Measurements from ENCODE around the gene GRIK2. TPM values are rescaled to one million over a fixed set of nuclear protein-coding genes. Genes with fewer than 3 reads are reported as not detected.
"Not testable (repeated sequence)": the region's sequence is repeated elsewhere in the genome, so short reads cannot be mapped to it uniquely, and the experiment has no call there.

The GRIK2 gene
- polyA plus RNA-seq, 1 experiment, result 12.8 TPM

GRCh38 chr6:102075539-102075938, 682.0 kb downstream of the GRIK2 start:
- ChIA-PET POLR2A (no interaction called here), CTCF (no interaction called here)
- Histone ChIP-seq H3K27ac (ENCODE audit: low read depth, low read length) (no peak overlapping the region), H3K27me3 (ENCODE audit: control insufficient read depth, insufficient read depth, low read length) (no peaks in the 10 kb centered on the region), H3K9me3 (ENCODE audit: control insufficient read depth, insufficient read depth, low read length) (no peaks in the 10 kb centered on the region), H3K4me3 (ENCODE audit: low read depth, low read length) (no peak overlapping the region)
- no peak for DNase-seq (ENCODE audit: low read depth, low spot score)
- TF ChIP-seq, protein P1, sequence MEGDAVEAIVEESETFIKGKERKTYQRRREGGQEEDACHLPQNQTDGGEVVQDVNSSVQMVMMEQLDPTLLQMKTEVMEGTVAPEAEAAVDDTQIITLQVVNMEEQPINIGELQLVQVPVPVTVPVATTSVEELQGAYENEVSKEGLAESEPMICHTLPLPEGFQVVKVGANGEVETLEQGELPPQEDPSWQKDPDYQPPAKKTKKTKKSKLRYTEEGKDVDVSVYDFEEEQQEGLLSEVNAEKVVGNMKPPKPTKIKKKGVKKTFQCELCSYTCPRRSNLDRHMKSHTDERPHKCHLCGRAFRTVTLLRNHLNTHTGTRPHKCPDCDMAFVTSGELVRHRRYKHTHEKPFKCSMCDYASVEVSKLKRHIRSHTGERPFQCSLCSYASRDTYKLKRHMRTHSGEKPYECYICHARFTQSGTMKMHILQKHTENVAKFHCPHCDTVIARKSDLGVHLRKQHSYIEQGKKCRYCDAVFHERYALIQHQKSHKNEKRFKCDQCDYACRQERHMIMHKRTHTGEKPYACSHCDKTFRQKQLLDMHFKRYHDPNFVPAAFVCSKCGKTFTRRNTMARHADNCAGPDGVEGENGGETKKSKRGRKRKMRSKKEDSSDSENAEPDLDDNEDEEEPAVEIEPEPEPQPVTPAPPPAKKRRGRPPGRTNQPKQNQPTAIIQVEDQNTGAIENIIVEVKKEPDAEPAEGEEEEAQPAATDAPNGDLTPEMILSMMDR (IDR thresholded peaks at IDR 0.05; ENCODE audit: low read depth, low read length), result no peak

GRCh38 chr6:102085257-102085656, 691.7 kb downstream of the GRIK2 start:
- no peak for DNase-seq (ENCODE audit: low read depth, low spot score)
- TF ChIP-seq, protein P1 (IDR thresholded peaks at IDR 0.05; ENCODE audit: low read depth, low read length), result no peak
- POLR2A ChIA-PET, result no interaction called here
- CTCF ChIA-PET, result no interaction called here
- H3K4me3 ChIP-seq (ENCODE audit: low read depth, low read length), result no peak overlapping the region
- H3K9me3 ChIP-seq (ENCODE audit: control insufficient read depth, insufficient read depth, low read length), result peaks cover 2% of the 10 kb centered on the region; the same call in 1 of the 2 replicates
- no peak overlapping the region for H3K27ac ChIP-seq (ENCODE audit: low read depth, low read length)
- H3K27me3 ChIP-seq (ENCODE audit: control insufficient read depth, insufficient read depth, low read length), result no peaks in the 10 kb centered on the region

DNA sequence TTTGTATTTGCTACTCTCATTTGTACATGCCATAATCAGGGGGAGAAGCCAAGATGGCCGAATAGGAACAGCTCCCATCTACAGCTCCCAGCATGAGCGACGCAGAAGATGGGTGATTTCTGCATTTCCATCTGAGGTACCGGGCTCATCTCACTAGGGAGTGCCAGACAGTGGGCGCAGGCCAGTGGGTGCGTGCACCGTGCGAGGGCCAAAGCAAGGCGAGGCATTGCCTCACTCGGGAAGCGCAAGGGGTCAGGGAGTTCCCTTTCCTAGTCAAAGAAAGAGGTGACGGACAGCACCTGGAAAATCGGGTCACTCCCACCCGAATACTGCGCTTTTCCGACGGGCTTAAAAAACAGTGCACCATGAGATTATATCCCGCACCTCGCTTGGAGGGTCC, 694.7 kb downstream of the GRIK2 start:
- H3K27ac ChIP-seq (ENCODE audit: low read depth, low read length); POLR2A ChIA-PET; H3K27me3 ChIP-seq (ENCODE audit: control insufficient read depth, insufficient read depth, low read length); DNase-seq (ENCODE audit: low read depth, low spot score); H3K4me3 ChIP-seq (ENCODE audit: low read depth, low read length); CTCF ChIA-PET; H3K9me3 ChIP-seq (ENCODE audit: control insufficient read depth, insufficient read depth, low read length): not testable (repeated sequence)

GRCh38 chr6:102114402-102114801, 720.9 kb downstream of the GRIK2 start:
- H3K9me3 ChIP-seq (ENCODE audit: control insufficient read depth, insufficient read depth, low read length), result peaks cover 13% of the 10 kb centered on the region
- H3K27me3 ChIP-seq (ENCODE audit: control insufficient read depth, insufficient read depth, low read length), result no peaks in the 10 kb centered on the region
- no peak for DNase-seq (ENCODE audit: low read depth, low spot score)
- H3K27ac ChIP-seq (ENCODE audit: low read depth, low read length), result no peak overlapping the region
- H3K4me3 ChIP-seq (ENCODE audit: low read depth, low read length), result no peak overlapping the region
- TF ChIP-seq, protein P1 (IDR thresholded peaks at IDR 0.05; ENCODE audit: low read depth, low read length), result no peak
- CTCF ChIA-PET, result interaction anchor here (0.9 kb wide), 1 partner anchor 18 kb away, joined by 3 read pairs; no protein-coding TSS in a partner anchor
- POLR2A ChIA-PET, result no interaction called here

GRCh38 chr6:102115911-102116310, 722.4 kb downstream of the GRIK2 start:
- H3K27me3 ChIP-seq (ENCODE audit: control insufficient read depth, insufficient read depth, low read length), result no peaks in the 10 kb centered on the region
- POLR2A ChIA-PET, result no interaction called here
- TF ChIP-seq, protein P1 (IDR thresholded peaks at IDR 0.05; ENCODE audit: low read depth, low read length), result no peak
- no peak overlapping the region for H3K4me3 ChIP-seq (ENCODE audit: low read depth, low read length)
- DNase-seq (ENCODE audit: low read depth, low spot score), result no peak
- CTCF ChIA-PET, result no interaction called here
- no peak overlapping the region for H3K27ac ChIP-seq (ENCODE audit: low read depth, low read length)
- peaks cover 13% of the 10 kb centered on the region for H3K9me3 ChIP-seq (ENCODE audit: control insufficient read depth, insufficient read depth, low read length)

DNA sequence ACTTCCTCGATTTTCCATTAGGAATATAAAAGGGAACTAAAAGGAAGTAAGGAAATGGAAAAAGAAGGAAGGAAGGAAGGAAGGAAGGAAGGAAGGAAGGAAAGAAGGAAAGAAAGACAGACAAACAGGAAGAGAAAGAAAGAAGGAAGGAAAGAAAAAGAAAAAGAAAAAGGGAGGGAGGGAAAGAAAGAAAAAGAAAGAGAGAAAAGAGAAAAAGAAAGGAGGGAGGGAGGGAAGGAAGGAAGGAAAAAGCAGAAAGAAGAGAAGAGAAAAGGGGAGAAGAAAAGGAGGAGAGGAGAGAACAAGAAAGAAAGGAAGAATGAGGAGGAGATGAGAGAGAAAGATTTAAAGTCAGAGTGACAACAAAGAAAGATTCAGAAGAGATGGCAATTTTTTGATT, 724.5 kb downstream of the GRIK2 start:
- CTCF ChIA-PET, result no interaction called here
- POLR2A ChIA-PET, result no interaction called here

More for the DNA sequence above, 724.5 kb downstream of the GRIK2 start:
- Histone ChIP-seq H3K4me3 (ENCODE audit: low read depth, low read length) (no peak overlapping the region), H3K27me3 (ENCODE audit: control insufficient read depth, insufficient read depth, low read length) (no peaks in the 10 kb centered on the region), H3K9me3 (ENCODE audit: control insufficient read depth, insufficient read depth, low read length) (peaks cover 13% of the 10 kb centered on the region), H3K27ac (ENCODE audit: low read depth, low read length) (no peak overlapping the region)
- TF ChIP-seq, protein P1 (IDR thresholded peaks at IDR 0.05; ENCODE audit: low read depth, low read length), result no peak
- no peak for DNase-seq (ENCODE audit: low read depth, low spot score)
